ENCODE data around the gene UPF3B.

The UPF3B gene

DNA sequence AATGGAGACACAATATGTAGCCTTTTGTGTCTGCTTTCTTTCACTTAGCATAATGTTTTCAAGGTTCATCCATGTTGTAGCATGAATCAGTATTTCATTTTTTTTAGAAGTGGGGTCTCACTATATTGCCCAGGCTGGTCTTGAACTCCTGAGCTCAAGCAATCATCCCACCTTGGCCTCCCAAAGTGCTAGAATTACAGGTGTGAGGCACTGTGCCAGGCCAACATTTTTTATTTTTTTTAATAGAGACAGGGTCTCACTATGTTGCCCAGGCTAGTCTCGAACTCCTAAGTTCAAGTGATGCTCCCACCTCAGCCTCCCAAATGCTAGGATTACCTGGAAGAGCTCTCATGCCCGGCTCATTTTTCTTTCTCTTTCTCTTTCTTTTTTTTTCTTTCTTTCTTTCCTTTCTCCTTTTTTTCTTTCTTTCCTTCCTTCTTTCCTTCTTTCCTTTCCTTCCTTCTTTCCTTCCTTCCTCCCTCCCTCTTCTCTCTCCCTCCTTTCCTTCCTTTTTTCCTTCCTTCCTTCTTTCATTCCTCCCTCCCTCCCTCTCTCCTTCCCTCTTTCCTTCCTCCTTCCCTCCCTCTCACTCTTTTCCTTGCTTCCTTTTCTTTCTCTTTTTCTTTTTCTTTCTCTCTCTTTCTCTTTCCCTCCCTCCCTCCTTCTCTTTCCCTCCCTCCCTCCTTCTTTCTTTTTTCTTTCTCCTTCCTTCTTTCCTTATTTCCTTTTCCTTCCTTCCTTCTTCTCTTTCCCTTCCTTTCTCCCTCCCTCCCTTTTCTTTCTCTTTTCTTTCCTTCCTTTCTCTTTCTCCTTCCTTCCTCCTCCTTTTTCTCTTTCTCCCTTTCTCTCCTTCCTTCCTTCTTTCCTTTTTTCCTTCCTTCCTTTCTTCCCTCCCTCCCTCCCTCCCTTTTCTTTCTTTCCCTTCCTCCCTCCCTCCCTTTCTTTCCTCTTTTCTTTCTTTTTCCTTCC lies 51.2 kb downstream of the UPF3B start:
- TF ChIP-seq, protein P1, sequence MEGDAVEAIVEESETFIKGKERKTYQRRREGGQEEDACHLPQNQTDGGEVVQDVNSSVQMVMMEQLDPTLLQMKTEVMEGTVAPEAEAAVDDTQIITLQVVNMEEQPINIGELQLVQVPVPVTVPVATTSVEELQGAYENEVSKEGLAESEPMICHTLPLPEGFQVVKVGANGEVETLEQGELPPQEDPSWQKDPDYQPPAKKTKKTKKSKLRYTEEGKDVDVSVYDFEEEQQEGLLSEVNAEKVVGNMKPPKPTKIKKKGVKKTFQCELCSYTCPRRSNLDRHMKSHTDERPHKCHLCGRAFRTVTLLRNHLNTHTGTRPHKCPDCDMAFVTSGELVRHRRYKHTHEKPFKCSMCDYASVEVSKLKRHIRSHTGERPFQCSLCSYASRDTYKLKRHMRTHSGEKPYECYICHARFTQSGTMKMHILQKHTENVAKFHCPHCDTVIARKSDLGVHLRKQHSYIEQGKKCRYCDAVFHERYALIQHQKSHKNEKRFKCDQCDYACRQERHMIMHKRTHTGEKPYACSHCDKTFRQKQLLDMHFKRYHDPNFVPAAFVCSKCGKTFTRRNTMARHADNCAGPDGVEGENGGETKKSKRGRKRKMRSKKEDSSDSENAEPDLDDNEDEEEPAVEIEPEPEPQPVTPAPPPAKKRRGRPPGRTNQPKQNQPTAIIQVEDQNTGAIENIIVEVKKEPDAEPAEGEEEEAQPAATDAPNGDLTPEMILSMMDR (IDR thresholded peaks at IDR 0.05): no peak

DNA sequence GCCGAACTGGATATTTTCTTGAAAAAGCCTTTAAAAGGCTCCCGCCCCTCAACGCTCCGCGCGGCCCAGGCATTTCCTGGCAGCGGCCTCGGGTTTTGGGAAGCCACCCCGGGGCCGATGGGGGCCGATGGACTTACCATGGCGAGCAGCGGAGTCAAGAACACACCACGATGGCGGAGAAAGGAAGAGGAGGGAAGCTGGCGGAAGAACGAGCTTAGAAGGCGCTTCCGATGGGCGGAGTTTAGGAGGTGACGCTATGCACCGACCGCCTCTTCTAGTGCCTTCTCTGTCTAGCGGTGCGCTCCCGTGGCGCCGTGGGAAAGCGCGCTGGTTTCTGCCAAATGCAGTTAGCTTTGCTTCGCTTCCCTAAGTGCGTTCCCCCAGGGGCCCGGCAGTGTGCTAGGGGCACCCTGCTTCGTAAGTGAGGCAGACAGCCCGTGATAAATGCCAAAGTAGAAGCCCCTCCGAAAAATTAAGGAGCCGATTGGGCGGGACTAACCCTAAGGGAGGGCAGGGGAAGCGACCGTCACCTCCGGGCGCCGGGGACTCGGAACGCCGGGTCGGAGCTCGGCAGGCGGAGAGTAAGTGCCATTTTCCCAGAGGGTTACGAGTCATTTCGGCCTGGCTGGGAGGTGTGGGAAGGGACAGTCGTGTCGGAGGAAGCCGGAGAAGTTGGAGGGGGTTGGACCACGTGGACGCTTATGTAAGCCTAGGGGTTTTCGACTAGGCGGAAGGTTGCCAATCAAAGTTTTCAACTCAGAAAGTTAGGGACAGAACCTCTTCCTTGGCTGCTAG lies 61.1 kb downstream of the UPF3B start, which contains the start of gene RPL39:
TSS of gene RPL39 (minus strand) at position 194 of the 795 bp plus-strand sequence. CDS start at position 140, 54 bp downstream.
- TF ChIP-seq, protein P1 (IDR thresholded peaks at IDR 0.05): no peak

DNA sequence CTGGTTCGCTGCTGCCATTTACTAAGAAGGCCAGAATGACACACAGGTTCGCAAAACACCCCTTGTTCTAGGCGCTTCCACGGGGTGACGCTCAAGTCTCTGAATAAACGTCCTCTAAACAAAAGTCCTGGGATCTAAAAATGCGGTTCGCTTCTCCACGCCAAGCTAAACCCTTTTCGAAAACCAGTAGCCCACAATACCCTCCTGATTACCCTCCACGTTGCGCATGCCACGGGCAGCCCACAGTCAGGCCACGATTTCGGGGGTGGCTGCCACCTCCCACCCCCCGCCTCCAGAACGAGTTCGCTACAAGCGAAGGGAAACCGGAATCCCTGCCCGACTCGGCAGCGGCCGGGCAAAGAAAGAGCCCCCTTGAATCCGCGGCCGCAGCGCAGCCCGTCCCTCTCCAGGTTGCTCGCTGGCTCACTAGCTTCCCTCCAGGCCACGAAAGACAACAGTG lies 61.8 kb downstream of the UPF3B start:
- TF ChIP-seq, protein P1 (IDR thresholded peaks at IDR 0.05): no peak

DNA sequence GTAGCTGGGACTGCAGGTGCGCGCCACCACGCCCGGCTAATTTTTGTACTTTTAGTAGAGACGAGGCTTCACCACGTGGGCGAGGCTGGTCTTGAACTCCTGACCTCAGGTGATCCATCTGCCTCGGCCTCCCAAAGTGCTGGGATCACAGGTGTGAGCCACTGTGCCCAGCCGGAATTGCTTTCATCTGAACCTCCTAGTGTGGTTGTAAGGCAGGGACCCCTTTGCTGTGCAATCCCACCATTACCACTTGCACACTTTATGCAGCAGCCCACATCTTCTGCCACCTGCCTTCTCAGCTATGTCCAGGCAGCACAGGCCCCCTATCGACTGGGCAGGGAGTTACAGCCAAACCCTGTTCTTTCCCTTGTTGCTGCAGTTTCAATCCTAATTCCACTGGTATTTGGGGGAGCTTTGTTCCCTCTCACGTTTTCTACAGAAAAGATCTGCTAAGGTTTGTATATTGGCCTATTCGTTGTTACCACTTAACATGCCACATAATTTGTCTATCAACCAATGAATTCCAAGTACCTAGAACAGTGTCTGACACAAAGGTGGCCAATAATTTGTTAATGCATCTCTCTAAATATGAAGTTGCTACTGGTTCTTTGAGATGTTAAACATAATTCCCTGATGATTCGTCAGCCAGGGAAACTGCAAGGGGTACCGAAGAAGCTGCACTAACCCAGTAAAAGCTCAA lies 67.9 kb downstream of the UPF3B start:
- TF ChIP-seq, protein P1 (IDR thresholded peaks at IDR 0.05): peak; percentile 41; the same call in 1 of the 2 replicates

Measured in LNCAP (cell line).